ENCODE results near the gene ADRM1.

ADRM1 gene

DNA sequence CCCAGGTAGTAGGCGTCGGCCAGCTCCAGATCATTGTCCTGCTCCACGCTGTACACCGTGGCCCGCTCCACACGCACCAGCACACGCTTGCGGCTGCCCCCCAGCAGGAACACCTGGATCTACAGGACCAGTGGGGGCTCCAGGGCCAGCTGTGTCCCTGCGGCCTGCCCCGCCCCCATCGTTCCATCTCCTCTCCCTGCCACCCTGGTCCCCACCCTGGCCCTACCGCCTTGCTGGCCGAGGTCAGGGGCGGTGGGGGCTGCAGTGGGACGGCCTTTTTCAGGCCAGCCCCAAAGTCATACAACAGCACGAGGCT lies 9.8 kb downstream of the ADRM1 start:
- DNase-seq: no peak

DNA sequence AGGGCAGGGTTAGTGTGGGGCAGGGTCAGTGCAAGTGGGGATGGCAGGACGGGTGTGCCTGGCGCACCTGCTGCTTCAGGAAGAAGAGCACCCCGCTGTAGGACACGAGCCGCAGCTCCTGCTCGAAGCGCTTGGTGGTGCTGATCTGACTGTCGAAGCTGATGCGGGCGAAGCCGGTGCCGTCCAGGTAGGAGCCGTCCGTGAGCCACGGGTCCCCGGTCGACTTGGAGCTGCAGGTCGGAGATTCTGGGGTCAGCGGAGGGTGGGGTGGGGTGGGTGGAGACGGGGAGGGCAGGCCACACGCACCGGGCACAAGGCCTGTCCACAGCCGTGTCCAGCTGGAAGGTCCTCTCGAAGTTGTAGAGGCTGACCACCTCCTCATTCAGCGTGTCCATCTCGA lies 10.2 kb downstream of the ADRM1 start:
- no peak for DNase-seq

GRCh38 chr20:62313460-62314338 lies 10.9 kb downstream of the ADRM1 start:
- no peak for DNase-seq

DNA sequence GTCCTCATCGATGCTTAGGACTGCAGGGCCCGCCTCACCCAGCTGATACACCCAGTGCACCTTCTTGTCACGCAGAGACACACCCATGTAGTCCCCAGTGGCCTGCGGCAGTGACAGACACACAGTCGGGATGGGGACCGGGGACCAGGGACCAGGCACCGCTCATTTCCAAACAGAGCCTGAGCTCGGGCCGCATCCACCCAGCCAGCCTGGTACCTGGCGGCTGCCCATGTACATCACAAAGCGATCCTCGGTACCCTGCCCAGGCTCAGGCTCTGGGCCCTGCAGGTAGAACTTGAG lies 11.5 kb downstream of the ADRM1 start:
- DNase-seq: no peak

- DNase-seq: no peak
Observed at GRCh38 chr20:62314711-62315302, 12.0 kb downstream of the ADRM1 start.

DNA sequence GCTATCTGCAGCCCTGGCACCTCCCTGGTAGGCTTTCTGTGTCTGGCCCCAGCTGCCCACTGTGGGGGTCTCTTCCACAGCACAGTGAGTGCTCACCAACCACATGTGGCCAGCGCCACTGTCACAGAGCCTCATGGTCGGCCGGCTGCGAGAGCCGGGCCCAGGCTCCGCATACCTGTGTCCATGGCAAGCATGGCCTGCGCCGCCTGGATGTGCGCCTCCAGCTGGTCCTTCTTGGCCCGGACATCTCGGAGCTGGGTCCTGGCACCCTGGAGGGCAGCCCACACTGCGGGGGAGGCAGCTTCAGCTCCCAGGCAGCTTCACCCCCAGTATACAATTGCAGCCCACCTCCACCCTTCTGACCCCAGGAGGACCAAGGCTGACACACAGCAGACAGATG lies 13.0 kb downstream of the ADRM1 start:
- DNase-seq: no peak

GRCh38 chr20:62316331-62317166 lies 13.8 kb downstream of the ADRM1 start:
- DNase-seq: no peak

DNA sequence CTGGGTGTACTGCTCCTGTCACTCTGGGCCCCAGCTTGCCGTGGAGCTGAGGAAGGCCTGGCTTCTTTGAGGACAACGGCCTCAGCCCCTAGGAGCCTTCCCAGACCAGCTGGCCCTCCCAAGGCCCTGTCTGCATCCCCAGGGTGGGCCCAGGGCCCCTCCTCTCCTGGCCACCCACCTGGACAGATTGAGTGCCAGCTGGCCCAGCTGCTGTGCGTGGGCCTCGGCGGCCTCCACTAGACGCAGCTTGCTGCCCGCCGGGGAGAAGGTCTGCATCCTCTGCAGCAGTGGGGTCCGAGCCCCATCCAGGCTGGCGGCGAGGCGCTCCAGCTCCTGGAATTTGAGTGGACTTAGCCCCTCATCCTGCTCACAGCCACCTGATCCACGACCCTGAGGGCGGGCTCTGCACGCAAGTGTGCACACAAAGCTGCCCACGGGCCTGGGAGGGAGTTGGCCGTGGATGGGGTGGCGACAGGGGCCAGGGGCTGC lies 14.4 kb downstream of the ADRM1 start:
- no peak for DNase-seq

DNA sequence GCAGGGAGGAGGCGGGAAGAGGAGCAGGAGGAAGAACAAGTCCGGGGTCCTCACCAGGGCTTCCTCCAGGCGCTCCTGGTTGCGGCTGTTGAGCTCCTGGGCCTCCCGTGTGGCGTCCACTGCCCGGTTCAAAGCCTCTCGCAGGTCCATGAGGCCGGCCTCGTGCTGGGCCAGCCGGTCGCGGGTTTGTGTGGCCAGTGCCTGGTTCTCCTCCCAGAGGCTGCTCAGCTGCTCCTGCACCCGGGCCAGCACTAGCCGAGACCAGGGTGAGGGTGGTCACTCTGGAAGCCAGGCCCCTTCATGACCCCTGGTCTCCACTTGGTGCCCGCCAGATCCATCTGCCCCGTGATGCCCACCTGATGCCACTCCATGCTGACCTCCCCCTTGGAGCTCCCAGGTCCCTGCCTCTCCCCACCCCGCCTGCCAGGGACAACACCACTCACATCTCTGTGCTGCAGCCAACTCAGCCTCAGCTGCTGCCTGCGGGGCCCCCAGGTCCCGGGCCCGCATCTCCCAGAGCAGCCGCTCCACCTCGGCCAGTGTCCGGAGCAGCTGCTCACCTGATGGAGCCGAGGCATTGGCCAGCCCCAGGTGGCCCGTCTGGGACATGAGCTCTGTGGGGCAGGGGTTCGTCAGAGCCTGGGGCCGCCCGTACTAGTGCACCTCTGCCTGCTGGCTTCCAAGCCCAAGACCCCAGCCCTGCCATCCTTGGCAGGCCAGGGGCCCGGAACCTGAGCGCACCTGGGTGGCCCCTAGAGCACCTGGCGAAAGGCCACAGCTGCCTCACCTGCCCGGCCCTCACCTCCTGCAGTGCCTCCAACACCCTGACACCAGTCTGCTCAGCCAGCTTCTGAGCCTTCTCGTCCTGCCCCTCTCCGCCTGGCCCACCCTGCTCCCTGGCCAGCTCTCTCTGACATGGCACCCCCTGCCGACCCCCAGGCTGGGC lies 15.9 kb downstream of the ADRM1 start:
- DNase-seq: no peak

- no peak for DNase-seq
Observed at GRCh38 chr20:62319346-62319909, 16.6 kb downstream of the ADRM1 start.

DNA sequence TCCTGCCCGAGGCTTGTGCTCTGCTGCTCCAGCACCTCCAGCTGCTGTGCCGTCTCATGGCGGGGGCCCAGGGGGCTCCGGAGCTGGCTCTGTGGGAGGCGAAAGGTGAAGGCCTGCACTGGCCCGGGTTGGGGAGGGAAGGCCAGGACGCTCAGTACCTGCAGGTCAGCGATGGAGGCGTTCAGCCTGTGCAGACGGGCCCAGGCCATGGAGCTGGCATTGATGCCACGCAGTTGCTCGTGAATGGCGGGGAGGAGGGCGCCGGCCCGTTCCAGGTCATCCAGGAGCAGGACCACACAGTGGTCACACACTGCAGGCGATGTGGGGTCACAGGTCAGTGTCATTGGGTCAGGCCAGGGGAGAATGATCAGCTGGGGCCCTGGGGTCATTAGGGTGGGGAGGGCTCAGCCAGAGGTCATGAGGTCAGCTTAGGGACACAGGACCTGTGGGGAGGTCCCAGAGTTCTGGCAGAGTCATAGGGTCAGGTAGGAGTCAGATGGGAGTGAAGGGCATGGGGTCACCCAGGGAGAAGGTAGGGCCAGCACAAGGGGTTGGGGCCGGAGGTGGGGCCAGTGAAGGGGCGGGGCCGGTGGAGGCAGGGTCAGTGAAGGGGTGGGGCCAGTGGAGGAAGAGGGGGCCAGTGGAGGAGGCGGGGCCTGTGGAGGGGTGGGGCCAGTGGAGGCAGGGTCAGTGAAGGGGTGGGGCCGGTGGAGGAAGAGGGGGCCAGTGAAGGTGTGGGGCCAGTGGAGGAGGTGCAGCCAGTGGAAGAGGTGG lies 18.0 kb downstream of the ADRM1 start:
- DNase-seq: no peak

- no peak for DNase-seq
Observed at GRCh38 chr20:62321521-62321948, 18.7 kb downstream of the ADRM1 start.

DNA sequence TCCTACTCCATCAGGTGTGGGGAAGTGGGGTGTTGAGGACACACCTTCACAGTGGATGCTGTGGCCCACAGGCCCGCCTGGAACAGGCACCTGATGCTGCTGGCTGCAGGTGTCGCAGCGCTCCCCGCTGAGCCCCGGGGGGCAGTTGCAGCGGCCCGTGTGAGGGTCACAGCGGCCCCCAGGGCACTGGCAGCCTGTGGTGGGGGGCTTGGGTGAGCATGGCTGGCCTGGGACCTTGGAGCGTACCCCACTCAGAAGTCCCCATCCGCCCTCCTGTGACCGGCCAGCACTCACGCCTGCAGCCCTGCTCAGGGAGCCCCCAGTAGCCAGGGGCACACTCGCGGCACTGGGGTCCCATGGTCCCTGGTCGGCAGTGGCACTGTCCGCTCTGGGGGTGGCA lies 19.2 kb downstream of the ADRM1 start:
- DNase-seq: no peak

- DNase-seq: no peak
Observed at GRCh38 chr20:62322492-62323041, 19.8 kb downstream of the ADRM1 start.

DNA sequence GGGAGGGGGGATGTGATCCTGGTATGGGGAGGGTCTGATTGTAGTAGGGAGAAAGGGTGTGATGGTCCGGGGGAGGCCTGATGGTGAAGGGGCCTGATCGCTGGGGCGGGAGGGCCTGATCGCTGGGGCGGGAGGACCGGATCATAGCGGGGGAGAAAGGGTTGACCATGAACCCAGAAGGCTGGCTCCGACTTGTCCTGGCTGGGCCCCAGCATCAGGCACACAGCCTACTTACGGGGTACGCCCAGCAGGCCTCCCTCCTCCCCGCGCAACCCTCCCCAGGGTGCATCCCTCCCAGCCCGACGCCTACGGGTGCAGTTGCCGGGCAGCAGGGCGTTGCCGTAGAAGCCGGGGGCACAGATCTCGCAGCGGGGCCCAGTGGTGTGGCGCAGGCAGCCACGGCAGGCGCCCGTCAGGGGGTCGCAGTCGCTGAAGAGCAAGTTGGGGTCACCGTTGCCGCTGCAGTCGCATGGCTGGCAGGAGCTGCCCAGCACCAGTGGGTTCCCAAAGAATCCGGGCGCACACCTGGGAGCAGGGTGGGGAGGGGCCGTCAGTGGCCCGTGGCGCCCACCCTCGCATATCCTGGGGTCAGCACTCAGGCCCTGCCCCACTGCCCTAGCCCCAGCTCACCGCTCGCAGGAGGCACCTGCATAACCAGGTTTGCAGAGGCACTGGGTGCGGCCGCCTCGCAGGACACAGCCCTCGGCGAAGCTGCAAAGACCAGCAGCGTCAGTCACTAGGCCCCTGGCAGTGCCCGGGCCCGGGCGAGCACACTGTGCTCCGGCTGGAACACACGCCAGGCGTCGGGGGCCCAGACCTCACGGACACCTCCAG lies 20.6 kb downstream of the ADRM1 start:
- no peak for DNase-seq

DNA sequence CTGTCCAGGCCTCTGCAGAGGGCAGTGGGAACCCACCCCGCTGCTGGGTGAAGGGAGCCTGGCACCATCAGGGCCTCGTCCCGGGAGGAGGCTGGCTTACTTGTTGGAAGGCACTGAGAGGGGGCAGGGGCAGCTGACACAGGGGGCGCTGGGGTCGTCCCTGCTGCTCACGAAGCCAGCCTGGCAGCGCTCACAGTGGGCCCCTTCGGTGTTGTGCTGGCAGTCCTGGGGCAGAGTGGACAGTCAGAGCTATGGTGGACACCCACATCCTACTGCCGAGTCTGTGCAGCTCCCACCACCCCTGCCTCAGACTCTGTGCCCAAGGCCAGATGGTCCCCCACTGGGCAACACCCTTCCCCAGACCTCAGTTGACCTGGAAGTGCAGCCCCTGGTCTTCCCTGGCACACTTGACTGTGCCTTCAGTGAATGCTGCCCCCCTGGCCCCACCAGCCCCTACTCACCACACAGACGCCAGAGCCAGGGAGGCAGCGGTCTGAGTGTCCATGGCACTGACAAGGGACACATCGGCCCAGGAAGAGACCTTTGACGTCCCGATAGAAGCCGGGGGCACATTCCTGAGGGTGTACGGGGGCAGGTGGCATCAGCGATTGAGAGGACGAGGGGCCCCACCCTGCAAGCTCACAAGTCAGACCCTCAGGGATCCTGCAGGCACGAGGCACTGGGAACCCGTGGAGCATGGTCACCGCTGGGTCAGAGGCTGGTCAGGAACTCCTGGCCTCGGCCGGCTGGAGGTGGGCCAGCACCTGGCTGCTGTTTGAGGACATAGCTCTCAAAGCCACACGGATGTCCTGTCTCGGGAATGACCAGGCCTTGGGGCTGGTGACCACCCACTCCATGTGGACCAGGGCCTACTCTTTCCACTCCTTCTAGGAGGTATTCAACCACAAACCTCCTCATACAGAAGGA lies 21.4 kb downstream of the ADRM1 start:
- DNase-seq: peak in 1 of 5 donors; percentile 4

- no peak for DNase-seq
Observed at GRCh38 chr20:62325172-62325905, 22.5 kb downstream of the ADRM1 start.

DNA sequence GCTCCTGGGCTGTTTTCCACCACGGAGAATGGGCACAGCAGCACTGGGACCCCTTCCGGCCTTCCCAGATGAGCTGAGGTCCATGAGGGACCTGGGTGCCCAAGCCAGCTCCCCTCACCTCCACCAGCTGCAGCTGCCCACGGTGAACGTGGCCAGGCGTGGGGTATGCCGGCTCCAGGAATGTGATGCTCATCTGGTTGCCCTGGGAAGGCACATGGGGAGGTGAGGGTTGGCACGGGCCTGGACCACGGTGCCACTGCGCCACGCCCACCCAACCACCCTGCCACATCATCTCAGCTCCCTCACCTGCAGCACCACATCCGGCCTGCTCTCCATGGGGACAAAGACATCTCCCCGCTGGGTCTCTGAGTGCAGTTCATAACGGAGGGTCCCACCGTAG lies 23.8 kb downstream of the ADRM1 start:
- DNase-seq: no peak

Measured in T-helper 1 cell (primary cell).